GM21717 (cell line): ENCODE results near the gene HVCN1.
"Not testable (repeated sequence)": the region's sequence is repeated elsewhere in the genome, so short reads cannot be mapped to it uniquely, and the experiment has no call there.

ENCODE experiments used
- ATAC-seq: cut with Tn5 transposase; IDR thresholded peaks from one replicate; pipeline ENCODE4 v1.9.1; 2021; ENCODE audit warnings: mild to moderate bottlenecking, moderate library complexity; ENCODE audit not compliant: unreplicated experiment

Gene HVCN1

DNA sequence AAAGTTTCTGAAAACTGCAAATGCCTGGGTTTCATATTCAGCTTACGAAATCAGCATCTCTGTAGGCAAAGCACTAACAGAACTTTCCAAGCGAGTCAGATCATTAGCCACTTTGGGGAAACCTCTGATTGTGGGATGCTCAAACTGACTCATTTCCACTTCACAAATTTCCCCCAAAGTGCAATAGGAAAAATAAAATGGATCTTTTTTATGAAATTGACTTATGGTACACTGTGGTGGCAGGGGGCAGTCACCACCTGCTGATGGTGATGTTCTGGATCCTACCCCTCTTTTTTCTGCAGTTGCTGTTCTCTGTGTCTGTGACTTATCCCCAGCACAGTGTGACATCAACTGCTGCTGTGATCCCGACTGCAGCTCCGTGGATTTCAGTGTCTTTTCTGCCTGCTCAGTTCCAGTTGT, 69.4 kb downstream of the HVCN1 start:
- ATAC-seq: no peak

DNA sequence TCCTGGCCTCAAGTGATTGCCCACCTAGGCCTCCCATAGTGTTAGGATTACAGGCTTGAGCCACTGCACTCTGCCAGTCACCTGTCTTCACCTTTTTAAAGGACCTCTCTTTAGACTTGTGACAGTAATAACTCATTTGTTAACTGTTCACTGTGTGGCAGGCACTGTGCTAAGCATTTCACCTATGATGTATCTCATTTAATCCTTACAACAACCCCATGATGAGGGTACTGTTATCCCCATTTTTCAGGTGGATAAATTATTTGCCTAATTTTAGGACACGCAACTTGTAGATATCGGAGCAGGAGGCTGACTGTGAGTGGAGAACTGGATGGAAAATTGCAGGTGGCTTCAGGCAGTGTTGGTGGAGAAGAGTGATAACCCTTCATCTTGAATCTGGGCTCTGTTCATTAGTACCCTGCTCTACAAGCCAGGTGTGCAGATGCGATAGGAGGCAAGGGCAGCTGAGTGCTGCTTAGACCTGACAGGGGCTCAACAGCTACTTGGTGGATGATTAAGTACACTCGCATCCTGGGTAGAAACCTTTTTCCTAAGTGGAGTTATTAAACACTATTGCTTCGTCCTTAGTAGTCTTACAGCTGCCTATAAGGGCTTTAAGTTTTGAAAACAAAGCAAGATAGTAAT, 72.3 kb downstream of the HVCN1 start:
- ATAC-seq: no peak

DNA sequence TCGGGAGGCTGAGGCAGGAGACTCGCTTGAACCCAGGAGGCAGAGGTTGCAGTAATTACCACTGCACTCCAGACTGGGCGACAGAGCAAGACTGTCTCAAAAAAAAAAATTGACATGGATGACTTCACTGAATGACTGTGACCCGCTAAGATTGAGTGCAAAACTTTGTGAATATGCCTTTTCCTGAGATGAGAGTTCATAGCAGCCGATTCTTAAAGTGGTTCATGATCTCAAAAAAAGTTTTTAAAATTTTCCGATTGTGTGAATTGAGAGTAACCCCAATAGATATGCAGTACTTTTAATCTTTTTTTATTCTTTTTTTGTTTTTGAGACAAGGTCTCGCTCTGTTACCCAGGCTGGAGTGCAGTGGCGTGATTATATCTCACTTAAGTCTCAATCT, 73.7 kb downstream of the HVCN1 start:
- no peak for ATAC-seq

DNA sequence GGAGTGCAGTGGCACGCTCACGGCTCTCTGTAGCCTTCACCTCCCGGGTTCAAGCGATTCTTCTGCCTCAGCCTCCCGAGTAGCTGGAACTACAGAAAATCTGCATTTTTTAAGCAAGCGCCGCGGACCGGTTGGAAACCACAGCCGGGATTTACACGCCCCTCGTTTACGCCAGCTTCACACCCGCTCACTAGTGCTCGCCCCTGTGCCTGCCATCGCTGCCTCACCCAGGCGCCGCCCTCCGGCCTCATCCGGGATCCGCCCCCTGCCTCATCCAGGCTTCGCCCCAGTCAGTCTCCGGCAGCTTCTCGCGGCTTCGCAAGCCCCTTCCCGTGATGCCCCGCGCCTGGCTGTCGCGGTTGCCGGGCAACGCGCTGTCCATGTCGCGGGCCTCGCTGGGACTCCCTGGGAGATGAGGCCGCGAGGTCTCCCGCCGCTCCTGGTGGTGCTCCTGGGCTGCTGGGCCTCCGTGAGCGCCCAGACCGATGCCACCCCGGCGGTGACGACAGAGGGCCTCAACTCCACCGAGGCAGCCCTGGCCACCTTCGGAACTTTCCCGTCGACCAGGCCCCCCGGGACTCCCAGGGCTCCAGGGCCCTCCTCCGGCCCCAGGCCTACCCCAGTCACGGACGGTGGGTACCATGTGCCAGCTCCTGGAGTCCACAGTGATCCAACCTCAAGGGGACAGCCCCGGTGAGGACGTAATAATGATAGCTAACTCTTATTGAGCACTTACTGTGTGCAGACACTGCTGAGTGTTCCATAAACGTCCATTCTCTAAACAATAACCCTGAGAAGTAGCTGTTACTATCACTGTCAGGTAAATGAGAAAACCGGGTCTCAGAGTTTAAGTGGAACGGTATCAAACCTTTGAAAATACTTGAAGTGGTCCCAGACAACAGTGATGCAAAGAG, 74.9 kb downstream of the HVCN1 start, which contains the start of gene TCTN1:
Gene TCTN1 (plus strand): TSS at position 359 of the 914 bp plus-strand sequence. CDS start 54 bp downstream, at position 413.
- peak; percentile 85 for ATAC-seq

DNA sequence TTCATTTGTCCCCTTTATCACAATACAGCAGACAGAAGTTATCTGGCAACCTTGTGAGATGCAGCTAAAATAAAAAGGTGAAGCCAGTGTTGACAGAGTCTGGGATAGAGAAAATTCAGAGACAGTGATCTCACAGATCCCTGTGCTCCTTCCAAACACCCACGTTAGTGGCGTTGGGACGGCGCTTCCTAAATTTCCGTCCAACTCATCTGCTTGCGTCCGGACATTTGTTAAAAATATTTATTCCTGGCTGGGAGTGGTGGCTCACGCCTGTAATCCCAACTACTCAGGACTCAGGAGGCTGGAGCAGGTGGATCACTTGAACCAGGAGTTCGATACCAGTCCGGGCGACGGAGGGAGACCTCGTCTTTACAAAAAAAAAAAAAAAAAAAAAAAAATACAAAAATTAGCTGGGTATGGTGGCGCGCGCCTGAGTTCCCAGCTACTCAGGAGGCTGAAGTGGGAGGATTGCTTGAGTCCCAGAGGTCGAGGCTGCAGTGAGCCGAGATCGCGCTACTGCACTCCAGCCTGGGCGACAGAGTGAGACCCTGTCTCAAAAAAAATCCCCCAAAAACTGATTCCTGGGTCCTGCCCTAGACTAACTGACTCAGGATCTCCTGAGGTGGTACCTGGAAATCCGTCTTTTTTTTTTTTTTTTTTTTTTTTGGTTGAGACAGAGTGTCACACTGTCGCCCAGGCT, 75.7 kb downstream of the HVCN1 start:
- ATAC-seq: no peak

DNA sequence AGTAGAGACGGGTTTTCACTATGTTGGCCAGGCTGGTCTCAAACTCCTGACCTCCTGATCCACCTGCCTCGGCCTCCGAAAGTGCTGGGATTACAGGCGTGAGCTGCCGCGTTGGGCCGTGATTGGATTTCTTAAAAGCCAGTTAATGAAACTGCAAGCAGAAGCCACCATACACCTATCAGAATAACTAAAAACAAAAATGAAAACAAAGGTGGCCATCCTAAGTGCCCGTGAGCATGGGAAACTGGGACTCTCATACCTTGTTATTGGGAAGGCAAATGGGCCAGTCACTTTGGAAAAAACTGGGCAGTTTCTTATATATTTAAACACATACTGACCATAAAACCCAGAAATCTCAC, 82.7 kb downstream of the HVCN1 start:
- ATAC-seq: no peak

DNA sequence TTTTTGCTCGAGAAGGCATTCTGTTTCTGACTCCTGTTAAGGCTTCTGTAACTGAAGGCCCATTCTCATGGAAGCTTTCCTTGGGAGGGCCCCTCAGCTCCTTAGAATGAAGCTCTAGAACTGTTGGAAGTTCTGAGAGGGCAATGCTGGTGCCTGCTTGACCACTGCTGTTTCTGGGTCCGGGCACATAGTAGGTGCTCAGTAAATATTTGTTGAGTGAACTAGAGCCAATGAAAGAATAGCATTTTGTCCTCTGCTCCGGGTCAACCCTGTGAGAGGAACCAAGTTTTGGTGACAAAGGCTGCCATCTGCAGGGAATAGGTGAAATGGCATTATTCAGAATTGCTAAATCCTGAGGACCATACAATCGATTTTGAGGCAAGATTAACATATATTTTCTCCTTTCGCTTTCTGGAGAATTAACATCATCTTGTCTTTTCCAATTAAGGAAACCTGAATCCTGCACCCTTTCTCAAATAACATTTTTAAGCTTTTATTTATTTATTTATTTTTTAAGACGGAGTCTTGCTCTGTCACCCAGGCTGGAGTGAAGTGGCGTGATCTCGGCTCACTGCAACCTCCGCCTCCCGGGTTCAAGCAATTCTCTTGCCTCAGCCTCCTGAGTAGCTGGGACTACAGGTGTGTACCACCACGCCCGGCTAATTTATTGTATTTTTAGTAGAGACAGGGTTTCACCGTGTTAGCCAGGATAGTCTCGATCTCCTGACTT, 86.7 kb downstream of the HVCN1 start:
- not testable (repeated sequence) for ATAC-seq

DNA sequence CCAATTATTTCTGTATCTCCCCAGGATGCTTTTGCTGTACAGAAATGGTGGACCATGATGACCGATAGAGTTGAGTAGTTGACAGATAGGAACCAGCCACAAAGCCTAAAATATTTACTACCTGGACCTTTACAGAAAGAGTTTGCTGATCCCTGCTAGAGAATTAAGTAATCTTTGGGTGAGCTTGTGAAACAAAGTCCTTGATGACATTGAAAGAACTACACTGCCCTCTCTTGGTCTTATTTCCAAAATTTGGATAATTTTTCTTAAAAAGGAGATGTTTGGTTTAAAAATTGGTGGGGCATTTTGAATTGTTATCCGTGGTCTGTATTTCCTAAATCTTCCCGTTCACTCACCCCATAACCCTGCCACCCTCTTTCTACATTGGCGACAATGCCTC, 88.7 kb downstream of the HVCN1 start:
- no peak for ATAC-seq

DNA sequence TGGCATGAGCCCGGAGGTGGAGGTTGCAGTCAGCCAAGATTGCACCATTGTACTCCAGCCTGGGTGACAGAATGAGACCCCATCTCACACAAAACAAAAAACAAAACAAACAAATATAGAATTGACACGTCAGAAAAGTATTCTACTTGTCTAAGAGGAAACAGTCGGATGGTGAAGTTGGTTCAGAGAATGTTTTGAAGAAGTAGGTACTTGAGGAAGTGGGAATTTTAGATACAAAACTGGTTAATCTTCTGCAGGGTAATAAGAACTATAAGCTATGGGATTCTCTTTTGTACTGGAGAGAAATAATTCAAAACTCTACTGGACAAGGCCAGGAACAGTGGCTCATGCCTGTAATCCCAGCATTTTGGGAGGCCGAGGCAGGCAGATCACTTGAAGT, 89.6 kb downstream of the HVCN1 start:
- no peak for ATAC-seq
